ENCODE measurements around the gene STAT2. TPM values are rescaled to one million over a fixed set of nuclear protein-coding genes. Genes with fewer than 3 reads are reported as not detected.
A peak's percentile ranks its signal among the peaks of the same experiment; 100 is the strongest.

The STAT2 gene
- total and polyA plus RNA-seq, 10 of the 15 experiments (the other 5 are each of a cell fraction or from before 2014, with no cell fraction given), result 16.9 to 106 (median 77.9) TPM

GRCh38 chr12:56359851-56360767 lies at the start of gene STAT2 (continued):
- TF ChIP-seq RELB (IDR thresholded peaks at IDR 0.05; ENCODE audit: low read depth) (peak; percentile 96), BHLHE40 (IDR thresholded peaks at IDR 0.05; ENCODE audit: borderline replicate concordance in 1 of 2, low read depth in 2 of 2, low read length in 1 of 2) (peak; percentile 91 to 92), SMARCA5 (IDR thresholded peaks at IDR 0.05) (0 out of 2 replicates have a peak, but pooled peaks have one; percentile 28), EGR1 (IDR thresholded peaks at IDR 0.05; ENCODE audit: borderline replicate concordance in 1 of 2, low read depth in 2 of 2, low read length in 2 of 2) (no peak; a peak in 1 of 3 replicates), YBX1 (IDR thresholded peaks at IDR 0.05) (no peak), BCL11A (IDR thresholded peaks at IDR 0.05; ENCODE audit: low read depth, low read length) (peak; percentile 48; the same call in 1 of the 2 replicates), CHD2 (IDR thresholded peaks at IDR 0.05; ENCODE audit: borderline replicate concordance, low read depth, low read length) (peak; percentile 85), EED (IDR thresholded peaks at IDR 0.05; ENCODE audit: low read depth) (peak; percentile 97), TCF12 (IDR thresholded peaks at IDR 0.05; ENCODE audit: low read depth, low read length) (peak; percentile 58; the same call in 1 of the 2 replicates), CHD1 (IDR thresholded peaks at IDR 0.05; ENCODE audit: low read depth, low read length) (no peak; the same call in 1 of the 2 replicates), HDAC2 (IDR thresholded peaks at IDR 0.05) (no peak), JUND (IDR thresholded peaks at IDR 0.05; ENCODE audit: low read depth, low read length) (peak; percentile 25; the same call in 1 of the 2 replicates), MTA3 (IDR thresholded peaks at IDR 0.05; ENCODE audit: borderline replicate concordance, low read length) (no peak; the same call in 1 of the 2 replicates), TCF3 (IDR thresholded peaks at IDR 0.05; ENCODE audit: borderline replicate concordance, insufficient read depth, low read depth, low read length) (0 out of 2 replicates have a peak, but pooled peaks have one; percentile 28), SP1 (IDR thresholded peaks at IDR 0.05; ENCODE audit: low read depth, low read length) (peak; percentile 90), CBFB (IDR thresholded peaks at IDR 0.05; ENCODE audit: low read depth) (no peak), SMAD5 (IDR thresholded peaks at IDR 0.05; ENCODE audit: low read depth) (0 out of 2 replicates have a peak, but pooled peaks have one; percentile 18), MXI1 (IDR thresholded peaks at IDR 0.05; ENCODE audit: low read depth, low read length) (no peak), SUPT20H (IDR thresholded peaks at IDR 0.05; ENCODE audit: borderline replicate concordance, control insufficient read depth, low read depth, low read length) (no peak)
- TF ChIP-seq, protein P1, sequence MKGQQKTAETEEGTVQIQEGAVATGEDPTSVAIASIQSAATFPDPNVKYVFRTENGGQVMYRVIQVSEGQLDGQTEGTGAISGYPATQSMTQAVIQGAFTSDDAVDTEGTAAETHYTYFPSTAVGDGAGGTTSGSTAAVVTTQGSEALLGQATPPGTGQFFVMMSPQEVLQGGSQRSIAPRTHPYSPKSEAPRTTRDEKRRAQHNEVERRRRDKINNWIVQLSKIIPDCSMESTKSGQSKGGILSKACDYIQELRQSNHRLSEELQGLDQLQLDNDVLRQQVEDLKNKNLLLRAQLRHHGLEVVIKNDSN (IDR thresholded peaks at IDR 0.05; ENCODE audit: borderline replicate concordance, extremely low read length, insufficient read depth, low read depth, low read length), result no peak
- TF ChIP-seq, protein P2, sequence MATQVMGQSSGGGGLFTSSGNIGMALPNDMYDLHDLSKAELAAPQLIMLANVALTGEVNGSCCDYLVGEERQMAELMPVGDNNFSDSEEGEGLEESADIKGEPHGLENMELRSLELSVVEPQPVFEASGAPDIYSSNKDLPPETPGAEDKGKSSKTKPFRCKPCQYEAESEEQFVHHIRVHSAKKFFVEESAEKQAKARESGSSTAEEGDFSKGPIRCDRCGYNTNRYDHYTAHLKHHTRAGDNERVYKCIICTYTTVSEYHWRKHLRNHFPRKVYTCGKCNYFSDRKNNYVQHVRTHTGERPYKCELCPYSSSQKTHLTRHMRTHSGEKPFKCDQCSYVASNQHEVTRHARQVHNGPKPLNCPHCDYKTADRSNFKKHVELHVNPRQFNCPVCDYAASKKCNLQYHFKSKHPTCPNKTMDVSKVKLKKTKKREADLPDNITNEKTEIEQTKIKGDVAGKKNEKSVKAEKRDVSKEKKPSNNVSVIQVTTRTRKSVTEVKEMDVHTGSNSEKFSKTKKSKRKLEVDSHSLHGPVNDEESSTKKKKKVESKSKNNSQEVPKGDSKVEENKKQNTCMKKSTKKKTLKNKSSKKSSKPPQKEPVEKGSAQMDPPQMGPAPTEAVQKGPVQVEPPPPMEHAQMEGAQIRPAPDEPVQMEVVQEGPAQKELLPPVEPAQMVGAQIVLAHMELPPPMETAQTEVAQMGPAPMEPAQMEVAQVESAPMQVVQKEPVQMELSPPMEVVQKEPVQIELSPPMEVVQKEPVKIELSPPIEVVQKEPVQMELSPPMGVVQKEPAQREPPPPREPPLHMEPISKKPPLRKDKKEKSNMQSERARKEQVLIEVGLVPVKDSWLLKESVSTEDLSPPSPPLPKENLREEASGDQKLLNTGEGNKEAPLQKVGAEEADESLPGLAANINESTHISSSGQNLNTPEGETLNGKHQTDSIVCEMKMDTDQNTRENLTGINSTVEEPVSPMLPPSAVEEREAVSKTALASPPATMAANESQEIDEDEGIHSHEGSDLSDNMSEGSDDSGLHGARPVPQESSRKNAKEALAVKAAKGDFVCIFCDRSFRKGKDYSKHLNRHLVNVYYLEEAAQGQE (IDR thresholded peaks at IDR 0.05; ENCODE audit: low read depth, low read length), result peak; percentile 42; the same call in 1 of the 2 replicates
- TF ChIP-seq, protein P3, sequence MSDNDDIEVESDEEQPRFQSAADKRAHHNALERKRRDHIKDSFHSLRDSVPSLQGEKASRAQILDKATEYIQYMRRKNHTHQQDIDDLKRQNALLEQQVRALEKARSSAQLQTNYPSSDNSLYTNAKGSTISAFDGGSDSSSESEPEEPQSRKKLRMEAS (IDR thresholded peaks at IDR 0.05; ENCODE audit: low read depth, low read length), result 0 out of 2 replicates have a peak, but pooled peaks have one; percentile 13

Measured in GM12878 (cell line).